KMS-11 (cell line): ENCODE results near the gene MICAL2.

Source experiments
- H2AFZ ChIP-seq: fragments of 200-600 bp; sonication (generic); 2 replicates; pipeline ENCODE4 v1.6.1; 2016; ENCODE audit warnings: antibody characterized with exemption, mixed run types, low read depth
- H3K27ac ChIP-seq: fragments of 200-600 bp; sonication (generic); 2 replicates; pipeline ENCODE4 v1.6.1; 2016; ENCODE audit warnings: mild to moderate bottlenecking, mixed run types
- H3K27me3 ChIP-seq: fragments of 200-600 bp; sonication (generic); 2 replicates; pipeline ENCODE4 v1.6.1; 2017; ENCODE audit warnings: mild to moderate bottlenecking, low read depth, mixed run types, moderate library complexity; ENCODE audit not compliant: insufficient read depth
- H3K36me3 ChIP-seq: fragments of 200-600 bp; sonication (generic); 2 replicates; pipeline ENCODE4 v1.6.1; 2017; ENCODE audit warnings: mild to moderate bottlenecking, mixed run types; ENCODE audit not compliant: insufficient read depth
- H3K4me1 ChIP-seq: fragments of 200-600 bp; sonication (generic); 2 replicates; pipeline ENCODE4 v1.6.1; 2016; ENCODE audit warnings: mild to moderate bottlenecking, low read depth, mixed run types; ENCODE audit not compliant: poor library complexity, severe bottlenecking
- H3K4me2 ChIP-seq: fragments of 200-600 bp; sonication (generic); 2 replicates; pipeline ENCODE4 v1.7.0; 2016; ENCODE audit warnings: mild to moderate bottlenecking, mixed run types
- H3K4me3 ChIP-seq: fragments of 200-600 bp; sonication (generic); IDR thresholded peaks from 2 replicates; pipeline ENCODE4 v1.6.1; 2017; ENCODE audit warnings: low read depth, low read length, mixed read lengths; ENCODE audit not compliant: insufficient read depth
- H3K79me2 ChIP-seq: fragments of 200-600 bp; sonication (generic); 2 replicates; pipeline ENCODE4 v1.6.1; 2016; ENCODE audit warnings: low read depth, mixed run types; ENCODE audit not compliant: insufficient read depth
- H3K9ac ChIP-seq: fragments of 200-600 bp; sonication (generic); 2 replicates; pipeline ENCODE4 v1.6.1; 2016; ENCODE audit warnings: mild to moderate bottlenecking, mixed run types
- H4K20me1 ChIP-seq: fragments of 200-600 bp; sonication (generic); 2 replicates; pipeline ENCODE4 v1.6.1; 2016; ENCODE audit warnings: mild to moderate bottlenecking, mixed run types; ENCODE audit not compliant: insufficient read depth
- CTCF ChIP-seq: fragments of 200-600 bp; sonication (generic); conservative IDR thresholded peaks from 2 replicates; pipeline ENCODE4 v1.6.1; 2017; ENCODE audit warnings: low read depth, mild to moderate bottlenecking, antibody characterized with exemption, low read length, moderate library complexity, mixed read lengths

The MICAL2 gene

GRCh38 chr11:12102588-12103410, 7.6 kb upstream of the MICAL2 start:
- Histone ChIP-seq H3K4me2 (no peak overlapping the region), H3K27ac (no peak overlapping the region), H3K36me3 (no peaks in the 10 kb centered on the region), H3K9ac (no peak overlapping the region), H4K20me1 (no peaks in the 10 kb centered on the region), H3K4me3 (no peak overlapping the region), H3K79me2 (no peaks in the 10 kb centered on the region), H3K4me1 (no peaks in the 10 kb centered on the region), H3K27me3 (no peaks in the 10 kb centered on the region), H2AFZ (no peak overlapping the region)
- no peak for TF ChIP-seq CTCF

DNA sequence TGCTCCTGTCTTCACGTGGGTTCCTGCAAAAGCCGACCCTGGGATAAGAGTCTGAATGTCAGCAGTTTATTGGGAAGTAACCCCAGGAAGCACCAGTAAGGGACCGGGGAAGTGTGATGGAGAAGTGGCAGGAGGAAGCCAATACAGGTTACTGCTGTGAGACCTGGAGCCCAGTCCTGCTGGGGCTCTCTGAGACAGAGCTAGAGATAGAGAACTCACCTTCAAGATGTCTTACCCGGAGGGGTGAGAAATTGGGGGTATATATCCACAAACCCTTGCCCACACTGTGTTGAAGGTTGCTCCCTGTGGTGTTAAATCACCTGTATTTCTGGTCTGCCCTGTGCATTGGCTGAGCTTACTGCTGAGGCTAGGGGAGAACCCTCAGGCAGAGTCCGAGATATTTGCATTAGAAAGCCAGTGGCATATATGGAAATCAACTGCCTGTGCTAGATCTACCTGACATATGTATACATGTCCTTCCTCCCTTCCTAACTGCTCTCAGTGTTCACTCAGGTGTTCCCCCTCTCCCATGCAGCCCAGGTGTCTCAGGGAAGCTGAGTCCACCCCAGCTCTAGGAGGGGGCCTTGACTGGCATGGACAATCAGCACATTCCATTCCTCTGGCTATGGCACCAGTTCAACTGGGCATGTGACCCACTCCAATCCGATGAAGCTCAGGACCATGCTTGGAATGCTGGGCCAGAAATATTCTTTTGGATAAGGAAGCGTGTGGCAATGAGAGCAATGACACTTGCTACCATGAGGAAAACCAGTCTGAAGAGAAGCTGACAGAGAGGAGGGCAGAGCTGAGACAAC, 6.8 kb upstream of the MICAL2 start:
- Histone ChIP-seq H3K79me2 (no peaks in the 10 kb centered on the region), H3K36me3 (no peaks in the 10 kb centered on the region), H3K27ac (no peak overlapping the region), H4K20me1 (no peaks in the 10 kb centered on the region), H3K4me1 (no peaks in the 10 kb centered on the region), H3K4me2 (no peak overlapping the region), H3K9ac (no peak overlapping the region), H3K27me3 (no peaks in the 10 kb centered on the region), H3K4me3 (no peak overlapping the region), H2AFZ (no peak overlapping the region)
- no peak for TF ChIP-seq CTCF

DNA sequence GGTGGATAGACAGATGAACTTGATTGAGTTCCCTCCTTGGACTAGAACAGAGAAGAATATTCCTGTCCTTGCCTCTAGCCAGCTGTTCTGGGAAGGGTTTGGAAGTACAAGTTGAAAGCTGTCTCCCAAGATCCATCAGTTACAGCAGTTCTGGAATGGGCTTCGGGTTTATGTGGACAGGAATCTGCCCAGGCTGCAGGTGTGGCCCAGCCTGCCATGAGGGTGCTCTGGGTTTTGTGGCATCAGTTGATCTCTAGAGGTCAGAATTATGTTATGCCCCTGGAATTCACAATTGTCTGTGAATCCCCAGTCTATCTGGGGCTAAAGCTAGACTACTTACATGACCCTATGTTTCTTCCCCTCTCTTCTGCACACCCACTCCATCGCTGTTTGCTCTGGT, 4.9 kb upstream of the MICAL2 start:
- Histone ChIP-seq H3K4me1 (peaks cover 7% of the 10 kb centered on the region), H2AFZ (no peak overlapping the region), H3K27ac (no peak overlapping the region), H3K4me2 (no peak overlapping the region), H3K27me3 (no peaks in the 10 kb centered on the region), H3K9ac (no peak overlapping the region), H3K79me2 (no peaks in the 10 kb centered on the region), H4K20me1 (no peaks in the 10 kb centered on the region), H3K4me3 (no peak overlapping the region), H3K36me3 (no peaks in the 10 kb centered on the region)
- TF ChIP-seq CTCF, result no peak

GRCh38 chr11:12106101-12106500, 4.3 kb upstream of the MICAL2 start:
- peaks cover 7% of the 10 kb centered on the region for H3K4me1 ChIP-seq
- H3K36me3 ChIP-seq, result no peaks in the 10 kb centered on the region
- H3K4me3 ChIP-seq, result no peak overlapping the region
- no peak overlapping the region for H3K27ac ChIP-seq
- no peaks in the 10 kb centered on the region for H3K27me3 ChIP-seq
- H3K79me2 ChIP-seq, result no peaks in the 10 kb centered on the region
- H3K9ac ChIP-seq, result no peak overlapping the region
- H2AFZ ChIP-seq, result no peak overlapping the region
- no peak overlapping the region for H3K4me2 ChIP-seq
- no peaks in the 10 kb centered on the region for H4K20me1 ChIP-seq
- TF ChIP-seq CTCF, result no peak
